ENCODE data around the gene PSMG3.

DNA sequence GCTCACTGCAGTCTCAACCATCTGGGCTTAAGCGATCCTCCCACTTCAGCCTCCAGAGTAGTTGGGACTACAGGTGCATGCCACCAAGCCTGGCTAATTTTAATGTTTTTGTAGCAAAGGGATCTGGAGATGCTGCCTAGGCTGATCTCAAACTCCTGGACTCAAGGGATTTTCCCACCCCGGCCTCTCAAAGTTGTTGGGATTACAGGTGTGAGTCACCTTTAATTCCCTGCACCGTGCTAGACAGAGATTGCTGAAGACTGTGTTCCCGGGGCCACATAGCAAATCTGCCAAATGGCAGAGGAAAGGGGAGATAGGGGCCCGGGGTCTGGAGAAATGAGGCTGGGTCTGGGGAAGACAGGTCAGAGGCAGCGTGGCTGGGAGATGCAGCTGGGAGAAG lies 20.6 kb upstream of the PSMG3 start:
- TF ChIP-seq, protein P1, sequence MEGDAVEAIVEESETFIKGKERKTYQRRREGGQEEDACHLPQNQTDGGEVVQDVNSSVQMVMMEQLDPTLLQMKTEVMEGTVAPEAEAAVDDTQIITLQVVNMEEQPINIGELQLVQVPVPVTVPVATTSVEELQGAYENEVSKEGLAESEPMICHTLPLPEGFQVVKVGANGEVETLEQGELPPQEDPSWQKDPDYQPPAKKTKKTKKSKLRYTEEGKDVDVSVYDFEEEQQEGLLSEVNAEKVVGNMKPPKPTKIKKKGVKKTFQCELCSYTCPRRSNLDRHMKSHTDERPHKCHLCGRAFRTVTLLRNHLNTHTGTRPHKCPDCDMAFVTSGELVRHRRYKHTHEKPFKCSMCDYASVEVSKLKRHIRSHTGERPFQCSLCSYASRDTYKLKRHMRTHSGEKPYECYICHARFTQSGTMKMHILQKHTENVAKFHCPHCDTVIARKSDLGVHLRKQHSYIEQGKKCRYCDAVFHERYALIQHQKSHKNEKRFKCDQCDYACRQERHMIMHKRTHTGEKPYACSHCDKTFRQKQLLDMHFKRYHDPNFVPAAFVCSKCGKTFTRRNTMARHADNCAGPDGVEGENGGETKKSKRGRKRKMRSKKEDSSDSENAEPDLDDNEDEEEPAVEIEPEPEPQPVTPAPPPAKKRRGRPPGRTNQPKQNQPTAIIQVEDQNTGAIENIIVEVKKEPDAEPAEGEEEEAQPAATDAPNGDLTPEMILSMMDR (IDR thresholded peaks at IDR 0.05) = no peak
- TF ChIP-seq SIN3A (IDR thresholded peaks at IDR 0.05; ENCODE audit: borderline replicate concordance, insufficient read depth, low read depth, low read length) = no peak

All from Panc1 (cell line).